Mammary epithelial cell (primary cell): ENCODE results near the gene IL26.

ENCODE experiments used
- EZH2 ChIP-seq: IDR thresholded peaks from 2 replicates; pipeline ENCODE4 v1.6.1; 2012; ENCODE audit warnings: low read length, inconsistent platforms, borderline replicate concordance
- TF ChIP-seq, protein P1 (sequence below), 2 donors: IDR thresholded peaks in 1 of 2; conservative IDR thresholded peaks in 1 of 2; 2 replicates each; pipeline ENCODE4 v1.5.1; 2011 to 2012; ENCODE audit warnings: inconsistent platforms in 2 of 2, low read length in 2 of 2, mild to moderate bottlenecking in 2 of 2, control low read depth in 1 of 2, low read depth in 1 of 2; ENCODE audit not compliant: insufficient read depth in 1 of 2; ENCODE audit errors: extremely low read depth in 1 of 2

DNA sequence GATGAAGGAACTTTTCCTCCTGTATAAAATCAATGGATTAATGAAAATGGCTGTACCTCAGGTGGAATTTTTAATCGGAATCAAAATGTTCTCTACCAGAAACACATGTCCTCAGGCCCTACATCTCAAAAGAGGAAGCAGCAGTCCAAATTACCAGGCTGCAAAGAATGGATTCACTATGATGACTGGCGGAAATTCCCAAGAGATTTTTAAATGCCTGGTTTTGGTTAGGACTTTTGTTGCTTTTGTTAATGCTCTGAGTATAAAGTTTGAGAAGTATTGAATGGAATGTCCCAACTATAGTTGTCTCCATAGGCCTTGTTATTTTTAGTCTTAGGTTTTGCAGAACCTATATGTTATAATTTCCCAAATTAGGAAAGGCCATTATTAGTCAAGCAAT lies 54.9 kb downstream of the IL26 start:
- TF ChIP-seq, protein P1, sequence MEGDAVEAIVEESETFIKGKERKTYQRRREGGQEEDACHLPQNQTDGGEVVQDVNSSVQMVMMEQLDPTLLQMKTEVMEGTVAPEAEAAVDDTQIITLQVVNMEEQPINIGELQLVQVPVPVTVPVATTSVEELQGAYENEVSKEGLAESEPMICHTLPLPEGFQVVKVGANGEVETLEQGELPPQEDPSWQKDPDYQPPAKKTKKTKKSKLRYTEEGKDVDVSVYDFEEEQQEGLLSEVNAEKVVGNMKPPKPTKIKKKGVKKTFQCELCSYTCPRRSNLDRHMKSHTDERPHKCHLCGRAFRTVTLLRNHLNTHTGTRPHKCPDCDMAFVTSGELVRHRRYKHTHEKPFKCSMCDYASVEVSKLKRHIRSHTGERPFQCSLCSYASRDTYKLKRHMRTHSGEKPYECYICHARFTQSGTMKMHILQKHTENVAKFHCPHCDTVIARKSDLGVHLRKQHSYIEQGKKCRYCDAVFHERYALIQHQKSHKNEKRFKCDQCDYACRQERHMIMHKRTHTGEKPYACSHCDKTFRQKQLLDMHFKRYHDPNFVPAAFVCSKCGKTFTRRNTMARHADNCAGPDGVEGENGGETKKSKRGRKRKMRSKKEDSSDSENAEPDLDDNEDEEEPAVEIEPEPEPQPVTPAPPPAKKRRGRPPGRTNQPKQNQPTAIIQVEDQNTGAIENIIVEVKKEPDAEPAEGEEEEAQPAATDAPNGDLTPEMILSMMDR (conservative IDR thresholded peaks at IDR 0.05 in 1 of 2, IDR thresholded peaks at IDR 0.05 in 1 of 2; ENCODE audit: extremely low read depth in 1 of 2, insufficient read depth in 1 of 2, low read depth in 1 of 2, low read length in 2 of 2): no peak
- no peak for TF ChIP-seq EZH2
